H1 (cell line): ENCODE results near the gene ANXA9. TPM values are rescaled to one million over a fixed set of nuclear protein-coding genes. Genes with fewer than 3 reads are reported as not detected.
A peak's percentile ranks its signal among the peaks of the same experiment; 100 is the strongest.

Source experiments
- ASH2L ChIP-seq: fragments of 200-600, 300-600 bp; sonication (generic); IDR thresholded peaks from one replicate; pipeline ENCODE4 v1.7.1; 2017; ENCODE audit warnings: low read length
- HDAC6 ChIP-seq: IDR thresholded peaks from one replicate; pipeline ENCODE4 v1.7.1; 2012; ENCODE audit warnings: low read depth, mild to moderate bottlenecking, inconsistent platforms, low read length, moderate library complexity
- KDM5A ChIP-seq: fragments of 200-600 bp; IDR thresholded peaks from 2 replicates; pipeline ENCODE4 v1.7.1; 2012; ENCODE audit warnings: mild to moderate bottlenecking, low read length, inconsistent platforms, mixed read lengths
- RAD21 ChIP-seq, 2 experiments: IDR thresholded peaks in 1 of 2; conservative IDR thresholded peaks in 1 of 2; 2 replicates each; pipeline ENCODE4 v1.6.1; 2011; ENCODE audit warnings: low read depth in 2 of 2, low read length in 2 of 2, improper control_type of control experiment in 1 of 2, inconsistent platforms in 1 of 2, mild to moderate bottlenecking in 1 of 2, moderate library complexity in 1 of 2
- RNF2 ChIP-seq: fragments of 200-900, 300-1000 bp; sonication (generic); IDR thresholded peaks from 2 replicates; pipeline ENCODE4 v1.7.1; 2016; ENCODE audit warnings: borderline replicate concordance, low read depth, mild to moderate bottlenecking, antibody characterized with exemption, low read length; ENCODE audit not compliant: poor library complexity, severe bottlenecking; ENCODE audit errors: missing control alignments
- SP4 ChIP-seq: IDR thresholded peaks from 2 replicates; pipeline ENCODE4 v1.6.1; 2012; ENCODE audit warnings: low read length, inconsistent platforms
- TAF7 ChIP-seq: optimal IDR thresholded peaks from 2 replicates; pipeline ENCODE3; 2011; ENCODE audit warnings: low read depth, mild to moderate bottlenecking, inconsistent platforms, low read length, moderate library complexity, borderline replicate concordance
- polyA plus RNA-seq, 7 experiments: library from polyadenylated mRNA; depleted of rRNA in 3 of 7; stranded (reverse) in 5 of 7; unstranded in 2 of 7; fragments of >200 nt in 5 of 7; fragments of 200-250 nt in 2 of 7; gene quantifications; 1 replicate in 5 of 7; 2 replicates in 1 of 7; 4 replicates in 1 of 7; pipeline versions ENCODE4 v1.2.1 to v1.2.3, GENCODE V29; 2011 to 2013; ENCODE audit warnings: missing spikeins in 2 of 7, mixed read lengths in 2 of 7
- total RNA-seq: library from RNA; stranded (reverse); fragmentation: NEBNext Ultra II Directional; extraction: Animal tissue kit (Norgen Biotek cat#: 25700); gene quantifications from 2 replicates; pipeline ENCODE4 v1.2.1, GENCODE V29; 2021

Gene ANXA9
- total and polyA plus RNA-seq, 2 of the 8 experiments (the other 6 are each of a cell fraction or from before 2014, with no cell fraction given) = 1.8 to 3.5 TPM

DNA sequence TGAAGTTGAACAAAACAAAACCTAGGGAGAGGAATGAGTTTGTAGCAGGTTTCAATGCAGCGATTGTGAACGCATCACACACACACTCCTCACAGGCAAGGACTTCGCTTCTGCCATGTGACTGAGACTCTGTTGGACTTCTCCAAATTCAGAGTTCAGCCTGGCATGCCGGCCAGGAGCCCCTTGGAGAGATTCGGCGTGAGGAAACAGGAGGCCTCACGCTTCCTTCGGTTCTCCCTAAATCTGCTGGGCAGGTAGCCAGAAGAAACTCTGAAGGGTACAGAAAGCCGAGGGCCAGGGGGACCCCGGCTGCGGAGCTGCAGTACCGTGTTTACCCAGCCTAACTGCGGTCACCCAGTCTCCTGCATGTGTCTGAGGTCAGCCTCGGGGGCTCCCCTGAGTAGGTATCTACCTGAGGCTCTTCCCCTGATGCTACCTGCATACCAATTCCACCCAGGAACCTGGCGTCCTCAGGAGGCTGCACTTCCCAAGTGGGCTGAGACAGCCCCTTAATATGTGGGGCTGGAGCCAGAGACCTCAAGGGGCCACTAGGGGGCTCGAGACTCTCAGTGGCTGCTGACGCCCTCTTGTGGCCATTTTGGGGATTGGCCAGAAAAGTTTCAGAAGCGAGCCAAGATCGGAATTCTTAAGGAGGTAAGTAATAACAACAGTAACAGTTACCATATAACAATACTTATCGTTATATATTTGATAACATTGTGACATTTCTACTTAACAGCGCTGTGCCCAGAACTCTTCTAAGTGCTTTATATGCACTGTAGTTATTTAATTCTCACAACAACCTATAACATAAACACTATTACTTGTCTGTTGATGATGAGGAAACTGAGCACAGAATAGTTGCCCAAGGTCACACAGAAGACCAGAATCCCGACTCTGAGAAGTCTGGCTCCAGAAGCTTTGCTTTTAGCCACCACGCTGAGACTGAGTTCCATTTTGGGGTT, 2.7 kb upstream of the ANXA9 start (continued):
- TF ChIP-seq RNF2 (no peak), KDM5A (no peak), RAD21 (IDR thresholded peaks at IDR 0.05 in 1 of 2, conservative IDR thresholded peaks at IDR 0.05 in 1 of 2; ENCODE audit: low read depth in 2 of 2, low read length in 2 of 2) (peak; percentile 71 to 85), ASH2L (peak; percentile 42), SP4 (0 out of 2 replicates have a peak, but pooled peaks have one; percentile 67), HDAC6 (no peak), TAF7 (peak; percentile 85)
